Fibroblast of upper back skin (primary cell): ENCODE measurements around the gene LIPK.

Source experiments
- DNase-seq: peaks from one replicate; pipeline ENCODE4 v3.0.0-alpha.2; 2013

The LIPK gene

GRCh38 chr10:88787463-88787862 lies 81.4 kb downstream of the LIPK start:
- DNase-seq = no peak

- DNase-seq = no peak
These were observed 82.9 kb downstream of the LIPK start for GRCh38 chr10:88788924-88789323.

- peak; percentile 24 for DNase-seq
These were observed 85.9 kb downstream of the LIPK start for GRCh38 chr10:88791924-88792323.

GRCh38 chr10:88792661-88793060 lies 86.6 kb downstream of the LIPK start:
- DNase-seq = no peak

GRCh38 chr10:88793712-88794299 lies 87.8 kb downstream of the LIPK start:
- peak; percentile 65 for DNase-seq

GRCh38 chr10:88794731-88795130 lies 88.7 kb downstream of the LIPK start:
- peak; percentile 58 for DNase-seq

- peak; percentile 65 for DNase-seq
These were observed 94.4 kb downstream of the LIPK start for GRCh38 chr10:88800152-88801125.
